Naive thymus-derived CD8-positive, alpha-beta T cell (primary cell): ENCODE measurements around the gene PIM1. TPM values are rescaled to one million over a fixed set of nuclear protein-coding genes. Genes with fewer than 3 reads are reported as not detected.
A peak's percentile ranks its signal among the peaks of the same experiment; 100 is the strongest.
"Not testable (repeated sequence)": the region's sequence is repeated elsewhere in the genome, so short reads cannot be mapped to it uniquely, and the experiment has no call there.

Experiments used
- ATAC-seq, 2 donors: fragments of 150-1000 bp; cut with Tn5 transposase in 1 of 2; sonication (Bioruptor Pico), chemical (Tn5 transposase) in 1 of 2; 1 replicate in 1 of 2; 2 replicates in 1 of 2; pipeline ENCODE4 v1.10.0; 2021; ENCODE audit warnings: mild to moderate bottlenecking in 2 of 2, moderate library complexity in 2 of 2
- POLR2A ChIA-PET: fragments of 350-600 bp; sonication (Branson Sonifier 250); formaldehyde crosslinking; loops from one replicate; lab custom pipeline; 2021; ENCODE audit warnings: antibody characterized with exemption; lab: Charles Lee
- DNase-seq, 10 donors: peaks; one replicate each; pipeline versions ENCODE4 v3.0.0 to v3.0.0-alpha.2; 2020 to 2022
- H3K27ac Mint-ChIP-seq, 10 donors: one replicate each; pipeline ENCODE4 v1.8.0; 2020 to 2022; ENCODE audit warnings: mild to moderate bottlenecking in 10 of 10, mixed read lengths in 10 of 10, moderate library complexity in 4 of 10, inconsistent platforms in 1 of 10
- H3K27me3 Mint-ChIP-seq, 5 donors: one replicate each; pipeline ENCODE4 v1.8.0; 2021 to 2022; ENCODE audit warnings: mixed read lengths in 5 of 5
- H3K36me3 Mint-ChIP-seq, 3 donors: one replicate each; pipeline ENCODE4 v1.8.0; 2020 to 2022; ENCODE audit warnings: mixed read lengths in 3 of 3, mild to moderate bottlenecking in 2 of 3, inconsistent platforms in 1 of 3
- H3K4me1 Mint-ChIP-seq, 4 donors: one replicate each; pipeline ENCODE4 v1.8.0; 2021 to 2022; ENCODE audit warnings: mixed read lengths in 4 of 4
- H3K4me3 Mint-ChIP-seq, 10 donors: one replicate each; pipeline ENCODE4 v1.8.0; 2020 to 2022; ENCODE audit warnings: mild to moderate bottlenecking in 10 of 10, mixed read lengths in 10 of 10, moderate library complexity in 6 of 10, inconsistent platforms in 1 of 10
- H3K9me3 Mint-ChIP-seq, 9 donors: one replicate each; pipeline ENCODE4 v1.8.0; 2020 to 2022; ENCODE audit warnings: mixed read lengths in 9 of 9, mild to moderate bottlenecking in 3 of 9, inconsistent platforms in 1 of 9, moderate library complexity in 1 of 9
- polyA plus RNA-seq, 3 donors: library from polyadenylated mRNA; unstranded; fragments of 300-500 nt; fragmentation: Illumina TruSeq; gene quantifications; one replicate each; pipeline ENCODE4 v1.2.3, GENCODE V29; 2021
- total RNA-seq, 8 experiments: library from RNA in 2 of 8; stranded (reverse) in 2 of 8; gene quantifications; one replicate each; pipeline ENCODE4 v1.2.3 and lab custom pipeline; 2021 to 2026

The PIM1 gene
- total and polyA plus RNA-seq, 5 experiments from 2014 or later: 79.3 to 196 (median 106) TPM

GRCh38 chr6:37187321-37188022 lies 17.5 kb downstream of the PIM1 start:
- DNase-seq: peak in 2 of 10 donors; percentile 22 to 26
- Mint-ChIP-seq H3K27ac (peak overlapping the region; percentile 88 to 97 (median 96)), H3K4me3 (peak overlapping the region; percentile 33 to 83 (median 74)), H3K36me3 (peaks cover 0 to 2% (median 0%) of the 10 kb centered on the region in 3 donors), H3K4me1 (peaks cover 21 to 80% (median 58%) of the 10 kb centered on the region in 4 donors), H3K27me3 (no peaks in the 10 kb centered on the region), H3K9me3 (peaks cover 0 to 4% (median 0%) of the 10 kb centered on the region in 9 donors)
- ATAC-seq: peak in 1 of 2 donors; percentile 50
- POLR2A ChIA-PET: interaction anchor here (0.6 to 2.9 kb wide), 14 partner anchors 8 to 328 kb away, joined by 3 to 19 read pairs (median 6); partner anchors contain the start of gene PIM1

GRCh38 chr6:37188962-37189510 lies 19.1 kb downstream of the PIM1 start:
- H3K27me3 Mint-ChIP-seq: no peaks in the 10 kb centered on the region
- H3K9me3 Mint-ChIP-seq: peaks cover 0 to 4% (median 0%) of the 10 kb centered on the region in 9 donors
- ATAC-seq (no peak), DNase-seq (no peak)
- POLR2A ChIA-PET: interaction anchor here (0.7 to 2.9 kb wide), 8 partner anchors 8 to 203 kb away, joined by 3 to 19 read pairs (median 6); partner anchors contain the start of genes MTCH1 and PIM1
- peak overlapping the region in 2 of 10 donors; percentile 33 to 39 for H3K4me3 Mint-ChIP-seq
- peaks cover 0 to 2% (median 0%) of the 10 kb centered on the region in 3 donors for H3K36me3 Mint-ChIP-seq
- peak overlapping the region in 4 of 10 donors; percentile 15 to 67 (median 40) for H3K27ac Mint-ChIP-seq
- H3K4me1 Mint-ChIP-seq: peaks cover 21 to 75% (median 59%) of the 10 kb centered on the region in 4 donors

- peak overlapping the region in 6 of 10 donors; percentile 33 to 66 (median 45) for H3K4me3 Mint-ChIP-seq
- H3K36me3 Mint-ChIP-seq: peaks cover 0 to 2% (median 0%) of the 10 kb centered on the region in 3 donors
- no peaks in the 10 kb centered on the region for H3K27me3 Mint-ChIP-seq
- H3K27ac Mint-ChIP-seq: peak overlapping the region in 7 of 10 donors; percentile 52 to 81 (median 71)
- ATAC-seq (no peak), DNase-seq (no peak)
- peaks cover 0 to 4% (median 0%) of the 10 kb centered on the region in 9 donors for H3K9me3 Mint-ChIP-seq
- H3K4me1 Mint-ChIP-seq: peaks cover 25 to 75% (median 63%) of the 10 kb centered on the region in 4 donors
- POLR2A ChIA-PET: interaction anchor here (0.7 to 2.3 kb wide), 7 partner anchors 8 to 1783 kb away, joined by 3 to 12 read pairs (median 6); partner anchors contain the start of gene PIM1
These were observed 20.2 kb downstream of the PIM1 start for GRCh38 chr6:37190159-37190535.

DNA sequence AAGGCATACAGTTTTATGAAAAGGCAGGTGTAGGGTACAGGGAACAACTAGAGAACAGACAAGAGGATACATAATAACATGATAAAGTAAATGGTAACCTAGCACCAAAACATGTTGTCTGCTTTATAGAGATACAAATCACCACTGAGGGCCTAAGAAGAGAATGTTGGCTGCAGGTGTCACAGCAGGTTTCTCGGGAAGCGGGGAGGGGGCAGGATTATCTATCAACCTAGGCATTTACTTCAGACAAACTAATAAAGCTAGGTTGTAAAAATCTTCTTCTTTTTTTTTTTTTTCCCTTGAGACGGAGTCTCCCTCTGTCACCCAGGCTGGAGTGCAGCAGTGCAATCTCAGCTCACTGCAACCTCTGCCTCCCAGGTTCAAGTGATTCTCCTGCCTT lies 22.7 kb downstream of the PIM1 start:
- Mint-ChIP-seq H3K27me3 (no peaks in the 10 kb centered on the region), H3K36me3 (no peaks in the 10 kb centered on the region), H3K27ac (peak overlapping the region in 9 of 10 donors; percentile 33 to 90 (median 72)), H3K4me3 (peak overlapping the region in 1 of 10 donors; percentile 24), H3K4me1 (peaks cover 17 to 51% (median 40%) of the 10 kb centered on the region in 4 donors), H3K9me3 (peaks cover 0 to 2% (median 0%) of the 10 kb centered on the region in 9 donors)
- ATAC-seq (peak in 1 of 2 donors; percentile 33), DNase-seq (no peak)
- POLR2A ChIA-PET: interaction anchor here (0.6 to 0.7 kb wide), 2 partner anchors 34 to 98 kb away, joined by 3 read pairs; no protein-coding TSS in a partner anchor

GRCh38 chr6:37194886-37195285 lies 24.9 kb downstream of the PIM1 start:
- not testable (repeated sequence) for ATAC-seq, H3K36me3 Mint-ChIP-seq, DNase-seq, H3K9me3 Mint-ChIP-seq, H3K4me3 Mint-ChIP-seq, H3K27me3 Mint-ChIP-seq
- H3K4me1 Mint-ChIP-seq: peaks cover 16 to 35% (median 33%) of the 10 kb centered on the region in 4 donors
- peak overlapping the region in 2 of 10 donors; percentile 24 to 81 for H3K27ac Mint-ChIP-seq
- POLR2A ChIA-PET: interaction anchor here (1.0 kb wide), 1 partner anchor 188 kb away, joined by 3 read pairs; no protein-coding TSS in a partner anchor

GRCh38 chr6:37196451-37196850 lies 26.5 kb downstream of the PIM1 start:
- H3K36me3 Mint-ChIP-seq, H3K4me3 Mint-ChIP-seq, ATAC-seq, H3K27ac Mint-ChIP-seq, DNase-seq, H3K9me3 Mint-ChIP-seq, H3K27me3 Mint-ChIP-seq: not testable (repeated sequence)
- peaks cover 13 to 37% (median 29%) of the 10 kb centered on the region in 4 donors for H3K4me1 Mint-ChIP-seq
- POLR2A ChIA-PET: interaction anchor here (1.1 to 2.7 kb wide), 2 partner anchors 9 kb away, joined by 3 to 19 read pairs; no protein-coding TSS in a partner anchor

GRCh38 chr6:37200085-37200484 lies 30.1 kb downstream of the PIM1 start:
- ATAC-seq (no peak), DNase-seq (no peak)
- no peaks in the 10 kb centered on the region for H3K9me3 Mint-ChIP-seq
- H3K36me3 Mint-ChIP-seq: no peaks in the 10 kb centered on the region
- no peaks in the 10 kb centered on the region for H3K27me3 Mint-ChIP-seq
- POLR2A ChIA-PET: interaction anchor here (1.0 to 1.2 kb wide), 2 partner anchors 9 to 14 kb away, joined by 3 read pairs; no protein-coding TSS in a partner anchor
- H3K27ac Mint-ChIP-seq: peak overlapping the region in 4 of 10 donors; percentile 38 to 76 (median 46)
- H3K4me3 Mint-ChIP-seq: no peak overlapping the region
- H3K4me1 Mint-ChIP-seq: peaks cover 17 to 39% (median 32%) of the 10 kb centered on the region in 4 donors

DNA sequence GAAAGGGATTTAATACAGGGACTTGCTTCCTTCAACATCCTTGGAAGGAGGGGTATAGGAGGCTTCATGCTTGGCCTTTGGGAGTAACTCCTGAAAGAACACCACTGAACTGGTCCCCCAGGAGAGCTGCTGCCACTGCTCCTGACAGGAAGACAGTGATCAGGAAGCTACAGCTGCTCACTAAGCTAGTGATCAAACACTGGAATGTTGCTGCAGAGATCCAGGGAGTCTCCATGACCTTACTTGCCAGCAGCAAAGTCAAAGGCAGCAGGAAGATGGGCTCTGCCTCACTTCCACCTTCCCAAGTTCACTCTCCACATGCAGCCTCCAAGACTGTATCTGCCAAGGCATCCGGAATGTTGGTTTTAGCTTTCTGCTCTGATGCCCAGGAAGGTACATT lies 31.8 kb downstream of the PIM1 start:
- POLR2A ChIA-PET: interaction anchor here (1.2 to 1.7 kb wide), 2 partner anchors 15 to 29 kb away, joined by 4 read pairs; no protein-coding TSS in a partner anchor
- Mint-ChIP-seq H3K4me3 (no peak overlapping the region), H3K9me3 (no peaks in the 10 kb centered on the region), H3K4me1 (peaks cover 19 to 48% (median 46%) of the 10 kb centered on the region in 4 donors), H3K36me3 (no peaks in the 10 kb centered on the region), H3K27me3 (no peaks in the 10 kb centered on the region), H3K27ac (peak overlapping the region in 6 of 10 donors; percentile 49 to 92 (median 77))
- DNase-seq: no peak
- ATAC-seq: no peak

GRCh38 chr6:37202788-37203491 lies 33.0 kb downstream of the PIM1 start:
- Mint-ChIP-seq H3K4me1 (peaks cover 29 to 60% (median 56%) of the 10 kb centered on the region in 4 donors), H3K36me3 (no peaks in the 10 kb centered on the region), H3K27me3 (peaks cover 0 to 2% (median 0%) of the 10 kb centered on the region in 5 donors), H3K4me3 (peak overlapping the region in 9 of 10 donors; percentile 1 to 62 (median 29)), H3K9me3 (no peaks in the 10 kb centered on the region), H3K27ac (peak overlapping the region; percentile 70 to 94 (median 88))
- DNase-seq: peak in 2 of 10 donors; percentile 23 to 27
- ATAC-seq: peak; percentile 67 to 72
- POLR2A ChIA-PET: interaction anchor here (0.8 to 1.7 kb wide), 7 partner anchors 16 to 185 kb away, joined by 3 to 9 read pairs (median 3); no protein-coding TSS in a partner anchor

GRCh38 chr6:37204014-37204751 lies 34.2 kb downstream of the PIM1 start:
- Mint-ChIP-seq H3K4me3 (peak overlapping the region in 1 of 10 donors; percentile 5), H3K36me3 (no peaks in the 10 kb centered on the region), H3K27me3 (peaks cover 0 to 2% (median 0%) of the 10 kb centered on the region in 5 donors), H3K9me3 (no peaks in the 10 kb centered on the region), H3K27ac (peak overlapping the region in 7 of 10 donors; percentile 1 to 70 (median 33)), H3K4me1 (peaks cover 32 to 69% (median 64%) of the 10 kb centered on the region in 4 donors)
- DNase-seq (no peak), ATAC-seq (no peak)
- POLR2A ChIA-PET: interaction anchor here (1.2 to 1.7 kb wide), 3 partner anchors 10 to 187 kb away, joined by 3 to 9 read pairs (median 4); no protein-coding TSS in a partner anchor
